ENCODE measurements around the gene RALB.

Gene RALB

GRCh38 chr2:120208381-120209353 lies 44.0 kb upstream of the RALB start:
- TF ChIP-seq CTCF (IDR thresholded peaks at IDR 0.05) = no peak
- no peak for DNase-seq (ENCODE audit: low spot score)
- no peak overlapping the region for H3K27ac ChIP-seq
- H3K4me3 ChIP-seq = no peak overlapping the region

GRCh38 chr2:120209427-120210269 lies 43.0 kb upstream of the RALB start:
- H3K4me3 ChIP-seq = no peak overlapping the region
- TF ChIP-seq CTCF (IDR thresholded peaks at IDR 0.05) = no peak
- H3K27ac ChIP-seq = no peak overlapping the region
- DNase-seq (ENCODE audit: low spot score) = no peak

- Histone ChIP-seq H3K4me3 (no peak overlapping the region), H3K27ac (no peak overlapping the region)
- no peak for TF ChIP-seq CTCF (IDR thresholded peaks at IDR 0.05)
- no peak for DNase-seq (ENCODE audit: low spot score)
Measured at GRCh38 chr2:120210270-120210693, 42.4 kb upstream of the RALB start.

- no peak overlapping the region for H3K27ac ChIP-seq
- H3K4me3 ChIP-seq = no peak overlapping the region
- no peak for TF ChIP-seq CTCF (IDR thresholded peaks at IDR 0.05)
- DNase-seq (ENCODE audit: low spot score) = no peak
Measured at GRCh38 chr2:120218181-120218580, 34.5 kb upstream of the RALB start.

GRCh38 chr2:120219291-120219690 lies 33.4 kb upstream of the RALB start:
- Histone ChIP-seq H3K27ac (no peak overlapping the region), H3K4me3 (no peak overlapping the region)
- no peak for TF ChIP-seq CTCF (IDR thresholded peaks at IDR 0.05)
- DNase-seq (ENCODE audit: low spot score) = no peak

GRCh38 chr2:120219766-120220165 lies 32.9 kb upstream of the RALB start:
- no peak overlapping the region for H3K27ac ChIP-seq
- no peak overlapping the region for H3K4me3 ChIP-seq
- no peak for DNase-seq (ENCODE audit: low spot score)
- no peak for TF ChIP-seq CTCF (IDR thresholded peaks at IDR 0.05)

Data from coronary artery (tissue), 2 donors.